Inflammatory macrophage treated with lipopolysaccharide for 4 hours (primary cell): ENCODE measurements around the gene TNRC6C.

Experiments used
- DNase-seq: peaks from one replicate; pipeline ENCODE4 v3.0.0-alpha.2; 2020

Gene TNRC6C

DNA sequence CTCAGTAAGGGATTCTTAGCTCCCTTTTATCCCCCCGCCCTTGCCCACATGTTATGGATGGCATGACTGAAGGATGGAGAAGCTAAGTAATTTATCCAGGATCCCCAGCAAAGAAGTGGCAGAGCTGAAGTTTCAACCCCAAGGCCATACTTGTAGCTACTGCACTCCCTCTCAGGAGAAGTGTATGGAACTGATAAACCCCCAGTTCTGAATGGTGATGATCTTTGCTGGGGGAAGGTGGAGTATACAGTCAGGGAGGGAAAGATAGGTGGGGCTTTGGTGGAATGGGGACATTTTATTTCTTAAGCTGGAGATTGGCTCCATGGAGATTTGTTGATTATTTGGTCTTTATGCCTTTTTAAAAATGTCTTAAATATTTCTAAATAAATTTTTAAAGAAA, 58.3 kb downstream of the TNRC6C start:
- DNase-seq = no peak

DNA sequence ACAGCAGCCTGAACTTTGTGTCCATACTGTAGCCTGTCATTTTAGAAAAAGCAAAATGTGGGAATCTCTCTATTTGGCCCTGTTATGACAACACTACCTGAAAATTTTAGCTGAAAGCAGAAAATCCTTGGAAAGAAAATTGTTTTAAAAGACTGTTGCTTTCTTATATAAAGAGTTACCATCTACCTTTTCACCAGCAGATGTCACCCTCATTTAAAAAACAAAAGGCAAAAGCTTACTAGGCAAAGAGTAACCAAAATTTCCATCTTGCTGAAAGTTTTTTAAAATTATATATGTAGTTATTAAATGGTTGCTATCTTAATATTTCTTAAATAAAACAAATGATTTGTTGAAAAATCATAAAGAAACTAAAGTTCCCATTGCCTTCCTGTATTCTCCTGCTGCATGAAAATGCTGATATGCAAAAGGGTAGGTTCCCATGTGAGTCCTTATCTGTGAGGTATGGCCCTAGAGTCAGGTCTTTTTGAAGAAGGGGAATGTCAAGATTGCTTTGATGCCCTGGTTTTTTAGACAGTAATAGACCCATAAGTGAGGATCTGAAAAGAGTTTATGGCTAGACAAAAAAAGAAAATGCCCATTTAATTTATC, 61.0 kb downstream of the TNRC6C start:
- DNase-seq = peak; percentile 48

- DNase-seq = no peak
Measured at GRCh38 chr17:78019976-78020716, 61.6 kb downstream of the TNRC6C start.

GRCh38 chr17:78020717-78021108, 62.2 kb downstream of the TNRC6C start:
- DNase-seq = no peak

- DNase-seq = no peak
Measured at GRCh38 chr17:78022425-78022824, 63.9 kb downstream of the TNRC6C start.

- DNase-seq = peak; percentile 13
Measured at GRCh38 chr17:78023042-78023441, 64.5 kb downstream of the TNRC6C start.

- DNase-seq = peak; percentile 13
Measured at GRCh38 chr17:78026381-78026780, 67.9 kb downstream of the TNRC6C start.

- DNase-seq = no peak
Measured at GRCh38 chr17:78027121-78027520, 68.6 kb downstream of the TNRC6C start.

GRCh38 chr17:78029697-78030096, 71.2 kb downstream of the TNRC6C start:
- DNase-seq = no peak

- no peak for DNase-seq
Measured at GRCh38 chr17:78031435-78031834, 72.9 kb downstream of the TNRC6C start.

DNA sequence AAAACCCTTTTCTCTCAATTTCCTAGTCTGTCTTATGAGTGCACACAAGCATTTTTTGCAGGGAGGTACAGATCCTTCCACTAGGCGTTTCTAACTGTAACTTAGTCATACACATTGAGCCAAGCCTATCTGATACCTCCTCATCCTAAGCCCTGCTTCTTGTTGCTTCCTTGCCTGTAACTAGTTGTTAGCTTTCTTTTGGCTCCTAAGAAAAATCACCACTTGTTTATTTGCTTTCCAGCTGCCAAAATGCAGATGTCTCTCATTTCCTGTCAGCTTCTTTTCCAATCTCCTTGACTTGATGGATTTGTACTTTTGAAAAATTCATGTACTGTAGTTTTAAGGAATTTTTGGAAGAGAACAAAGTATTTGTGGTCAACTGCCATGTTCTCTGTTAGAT, 73.7 kb downstream of the TNRC6C start:
- no peak for DNase-seq

DNA sequence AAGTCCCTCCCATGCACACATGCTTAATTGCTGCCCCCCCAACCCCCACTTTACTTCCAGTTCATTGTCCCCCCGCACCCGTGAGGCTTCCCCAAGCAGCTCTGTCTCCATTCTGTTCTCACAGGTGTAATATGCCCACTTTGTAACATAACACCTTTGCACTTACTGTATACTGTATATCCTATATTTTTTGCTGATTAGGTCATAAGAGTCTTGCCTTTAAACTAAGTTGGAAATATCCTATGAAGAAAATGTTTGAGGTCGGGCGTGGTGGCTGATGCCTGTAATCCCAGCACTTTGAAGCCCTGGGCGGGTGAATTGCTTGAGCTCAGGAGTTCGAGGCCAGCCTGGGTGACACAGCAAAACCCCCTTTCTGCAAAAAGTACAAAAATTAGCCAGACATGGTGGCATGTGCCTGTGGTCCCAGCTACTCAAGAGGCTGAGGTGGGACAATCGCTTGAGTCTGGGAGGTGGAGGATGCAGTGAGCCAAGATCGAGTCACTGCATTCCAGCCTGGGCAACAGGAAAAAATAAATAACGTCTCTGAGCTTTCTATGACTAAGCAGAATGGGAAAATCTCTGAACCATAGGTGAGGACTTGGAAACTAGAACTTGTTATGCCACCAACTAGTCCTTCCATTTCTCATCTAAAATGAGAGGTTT, 76.1 kb downstream of the TNRC6C start:
- no peak for DNase-seq

GRCh38 chr17:78037280-78037679, 78.8 kb downstream of the TNRC6C start:
- DNase-seq = no peak

DNA sequence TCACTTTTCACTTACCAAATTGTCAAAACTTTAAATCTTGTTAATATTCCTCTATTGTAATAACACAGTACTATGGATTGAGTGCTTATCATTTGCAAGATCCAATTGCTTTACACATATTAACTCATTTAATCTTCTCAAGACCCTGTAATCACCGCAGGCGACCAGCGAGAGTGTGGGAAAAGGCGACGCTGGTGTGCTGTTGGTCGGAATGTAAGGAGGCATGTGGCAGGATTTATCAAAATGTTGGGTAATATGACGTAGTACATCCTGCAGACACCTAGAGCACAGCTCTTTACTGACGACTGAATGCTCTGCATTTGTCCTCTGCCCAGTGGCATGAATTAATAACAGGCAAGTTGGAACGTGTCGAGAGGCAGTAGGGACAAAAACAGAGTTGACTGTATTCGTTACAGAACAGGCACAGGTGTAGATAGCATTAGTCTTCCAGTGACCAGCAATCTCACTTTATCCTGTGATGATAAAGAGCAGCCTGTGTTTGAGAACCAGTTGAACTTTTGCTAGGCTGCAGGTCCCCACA, 80.3 kb downstream of the TNRC6C start:
- no peak for DNase-seq

GRCh38 chr17:78039581-78039980, 81.1 kb downstream of the TNRC6C start:
- no peak for DNase-seq

DNA sequence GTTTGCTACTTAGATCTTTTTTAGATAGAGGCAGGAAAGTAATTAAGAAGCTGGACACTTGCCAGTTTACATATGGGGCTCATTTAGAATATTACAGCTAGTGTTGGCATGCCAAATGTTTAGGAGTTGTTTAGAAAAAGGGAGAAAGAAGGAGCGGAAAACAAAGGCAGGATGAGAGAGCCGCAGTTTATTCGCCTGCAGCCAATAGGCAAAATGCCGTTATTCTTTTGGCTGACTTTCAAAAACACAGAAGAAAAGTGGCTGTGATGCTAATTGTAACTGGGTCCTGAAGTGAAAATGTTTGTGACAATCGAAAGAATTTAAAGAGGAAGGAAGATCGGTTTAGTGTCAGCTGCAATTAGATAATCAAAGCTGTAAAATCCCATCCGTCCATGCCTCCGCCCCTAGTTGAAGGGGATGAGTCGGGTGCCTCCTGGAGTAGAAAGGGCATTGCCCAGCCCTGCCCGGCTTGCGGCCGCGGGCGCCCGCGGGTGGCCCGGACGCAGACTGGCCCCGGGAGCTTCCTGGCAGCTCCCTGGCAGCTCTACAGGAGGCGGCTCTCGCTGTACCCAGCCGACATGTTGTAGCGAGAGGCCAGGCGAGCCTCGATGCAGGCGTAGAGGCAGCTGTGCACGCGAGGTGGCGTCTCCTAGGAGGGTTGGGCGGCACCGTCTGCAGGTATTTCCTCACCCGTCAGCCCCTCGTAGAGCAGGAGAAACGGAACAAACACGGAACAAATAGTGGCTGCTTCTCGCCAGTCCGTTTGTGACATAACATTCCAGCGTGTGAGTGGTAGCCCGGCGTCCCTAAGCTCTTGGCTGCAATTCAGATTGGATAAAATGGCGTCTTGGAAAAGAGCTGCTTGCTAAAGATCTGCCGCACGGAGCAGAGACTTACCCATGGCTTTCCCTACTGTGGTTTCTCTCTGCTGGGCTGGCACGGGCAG, 82.2 kb downstream of the TNRC6C start:
- peak; percentile 69 for DNase-seq

DNA sequence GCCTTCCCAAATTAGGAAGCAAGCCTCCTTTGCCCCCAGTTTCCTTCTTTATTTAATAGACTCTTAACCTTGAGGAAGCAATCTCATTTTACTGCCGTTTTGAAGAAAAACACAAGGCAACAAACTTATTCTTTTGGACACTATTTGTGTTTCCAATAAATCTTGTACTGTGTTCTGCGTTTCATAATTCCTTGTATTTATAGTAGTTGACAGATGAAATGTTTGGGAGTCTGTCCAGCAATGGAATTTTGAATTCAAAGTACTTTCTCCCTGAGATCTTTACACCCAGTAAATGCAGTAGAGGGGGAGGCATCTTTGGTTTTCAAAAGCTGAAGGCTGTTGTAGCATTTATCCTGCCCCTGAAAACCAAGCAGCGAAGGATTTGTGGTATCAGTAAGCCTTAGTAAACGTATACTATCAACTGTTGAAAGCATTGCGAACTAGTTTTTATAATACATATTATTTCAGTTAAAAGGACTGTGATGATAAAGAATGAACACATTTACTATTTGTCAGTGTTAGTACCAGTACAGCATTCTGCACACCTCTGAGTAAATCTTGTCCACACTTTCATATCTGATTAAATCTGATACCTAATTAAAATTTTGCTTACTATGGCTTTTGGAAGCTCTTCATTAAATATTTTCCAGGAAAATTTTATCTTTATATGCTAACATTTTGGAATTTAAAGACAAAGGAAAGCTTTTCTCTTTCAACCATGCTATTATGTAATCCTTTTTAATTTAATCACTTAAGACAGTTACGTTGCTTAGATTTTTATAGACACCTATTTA, 83.1 kb downstream of the TNRC6C start:
- no peak for DNase-seq

GRCh38 chr17:78042542-78042941, 84.0 kb downstream of the TNRC6C start:
- DNase-seq = no peak

DNA sequence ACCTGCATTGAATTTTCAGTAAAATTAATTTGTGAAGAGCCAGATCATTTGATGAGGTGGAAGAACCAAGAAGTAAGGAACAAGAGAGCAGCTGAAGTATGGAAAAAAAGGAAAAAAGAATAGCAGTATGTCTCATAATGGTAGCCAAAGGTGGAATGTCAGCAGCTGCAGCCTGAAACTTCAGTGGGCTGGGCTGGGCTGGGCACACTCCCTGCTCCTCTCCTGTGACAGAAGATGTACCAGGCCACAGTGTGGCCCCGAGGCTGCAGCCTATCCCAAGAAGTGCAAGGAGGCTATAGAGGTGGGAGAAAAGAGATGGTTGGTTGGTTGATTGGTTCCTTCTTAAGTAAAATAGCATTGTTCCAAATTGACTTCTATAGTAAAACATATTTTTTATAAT, 84.5 kb downstream of the TNRC6C start:
- DNase-seq = no peak

DNA sequence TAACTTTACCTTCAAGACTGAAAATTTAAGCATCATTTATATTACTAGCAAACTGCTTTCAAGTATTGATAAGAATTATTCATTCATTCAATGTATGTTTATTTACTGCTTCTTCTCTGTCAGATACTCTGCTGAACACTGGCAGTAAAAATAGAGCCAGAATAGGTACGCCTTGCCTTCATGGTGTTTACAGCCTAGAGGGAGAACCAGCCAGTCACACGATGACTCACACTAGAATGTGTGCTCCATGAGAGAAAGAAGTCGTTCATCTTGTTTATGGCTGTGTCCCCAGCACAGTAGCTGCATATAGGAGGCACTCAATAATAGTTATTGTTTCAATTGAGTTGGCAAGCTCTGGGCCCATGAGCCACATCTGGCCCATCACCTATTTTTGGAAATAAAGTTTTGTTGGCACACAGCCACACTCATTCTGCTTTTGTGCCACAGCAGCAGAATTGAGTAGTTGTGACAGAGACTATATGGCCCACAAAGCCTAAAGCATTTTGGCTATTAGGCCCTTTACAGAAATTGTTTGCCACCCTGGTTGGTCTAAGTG, 85.9 kb downstream of the TNRC6C start:
- no peak for DNase-seq

DNA sequence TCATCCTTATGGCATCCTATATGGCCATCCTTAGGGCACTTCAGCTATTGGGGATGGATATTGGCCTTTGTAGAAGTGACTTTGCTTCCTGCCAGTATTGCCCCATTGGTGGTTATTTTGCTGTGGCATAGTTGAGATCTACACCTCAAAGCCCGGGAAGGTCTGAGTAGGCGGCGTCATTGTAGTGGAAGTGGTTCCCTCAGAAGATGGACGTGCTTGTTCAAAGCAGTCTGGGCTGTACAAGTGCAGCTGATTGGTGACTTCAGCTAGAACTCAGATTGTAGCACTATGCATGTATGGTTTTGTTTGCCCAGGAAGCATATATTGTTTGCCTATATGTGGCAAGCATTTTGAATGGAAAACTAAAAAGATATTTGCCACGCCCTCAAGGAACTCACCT, 86.8 kb downstream of the TNRC6C start:
- no peak for DNase-seq

GRCh38 chr17:78046923-78047322, 88.4 kb downstream of the TNRC6C start:
- no peak for DNase-seq
